ENCODE data around the gene DQX1.

DQX1 gene

DNA sequence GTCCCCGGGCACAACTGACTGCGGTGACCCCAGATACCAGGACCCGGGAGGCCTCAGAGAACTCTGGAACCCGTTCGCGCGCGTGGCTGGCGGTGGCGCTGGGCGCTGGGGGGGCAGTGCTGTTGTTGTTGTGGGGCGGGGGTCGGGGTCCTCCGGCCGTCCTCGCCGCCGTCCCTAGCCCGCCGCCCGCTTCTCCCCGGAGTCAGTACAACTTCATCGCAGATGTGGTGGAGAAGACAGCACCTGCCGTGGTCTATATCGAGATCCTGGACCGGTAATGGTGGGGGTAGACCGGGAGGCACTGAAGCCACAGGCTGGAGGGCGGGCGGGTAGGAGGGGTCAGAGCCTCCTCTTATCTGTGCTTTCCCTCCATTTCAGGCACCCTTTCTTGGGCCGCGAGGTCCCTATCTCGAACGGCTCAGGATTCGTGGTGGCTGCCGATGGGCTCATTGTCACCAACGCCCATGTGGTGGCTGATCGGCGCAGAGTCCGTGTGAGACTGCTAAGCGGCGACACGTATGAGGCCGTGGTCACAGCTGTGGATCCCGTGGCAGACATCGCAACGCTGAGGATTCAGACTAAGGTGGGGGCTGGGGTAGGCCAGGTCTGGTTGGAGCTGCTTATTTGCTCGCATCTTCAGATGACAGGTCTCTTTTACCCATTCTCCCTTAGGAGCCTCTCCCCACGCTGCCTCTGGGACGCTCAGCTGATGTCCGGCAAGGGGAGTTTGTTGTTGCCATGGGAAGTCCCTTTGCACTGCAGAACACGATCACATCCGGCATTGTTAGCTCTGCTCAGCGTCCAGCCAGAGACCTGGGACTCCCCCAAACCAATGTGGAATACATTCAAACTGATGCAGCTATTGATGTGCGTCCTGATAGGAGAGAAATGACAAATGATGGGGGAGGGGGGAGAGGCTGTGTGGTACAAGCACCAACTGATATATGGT lies 4.5 kb upstream of the DQX1 start:
- DNase-seq = peak; percentile 68

GRCh38 chr2:74529357-74530238 lies 3.6 kb upstream of the DQX1 start, which contains the start of the genes AUP1 and HTRA2:
Gene AUP1, minus strand, starts transcription at chr2:74529706. Its CDS starts 77 bp downstream, at chr2:74529629.
Gene HTRA2, plus strand, starts transcription at chr2:74529933. Its CDS starts 74 bp downstream, at chr2:74530007.
- peak; percentile 91 for DNase-seq

GRCh38 chr2:74528600-74529356 lies 2.7 kb upstream of the DQX1 start:
- DNase-seq = no peak

GRCh38 chr2:74527741-74528140 lies 1.7 kb upstream of the DQX1 start:
- DNase-seq = no peak

- DNase-seq = no peak
Observed at GRCh38 chr2:74526649-74527230, 709 bp upstream of the DQX1 start.

- DNase-seq = no peak
Observed at GRCh38 chr2:74524955-74525716, 895 bp downstream of the DQX1 start.

GRCh38 chr2:74524005-74524404 lies 2.0 kb downstream of the DQX1 start:
- no peak for DNase-seq

DNA sequence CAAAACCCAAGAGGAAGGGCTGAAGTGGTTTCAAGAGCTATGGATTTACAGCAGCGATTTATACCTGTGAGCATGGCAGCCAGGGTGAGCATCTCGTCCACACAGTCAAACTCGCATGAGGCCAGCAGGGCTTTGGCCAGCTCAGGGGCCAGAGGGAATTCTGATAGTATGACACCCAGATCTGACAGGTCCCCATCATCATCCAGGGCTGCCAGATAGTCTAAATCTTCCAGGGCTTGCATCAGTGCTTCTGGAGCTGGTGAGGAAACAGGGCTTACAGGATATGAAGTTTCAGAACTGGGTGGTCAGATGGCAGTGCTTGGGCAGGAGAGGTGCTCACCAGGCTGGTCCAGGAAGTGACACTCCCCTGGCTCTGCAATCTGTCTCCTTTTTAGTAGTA lies 3.5 kb downstream of the DQX1 start:
- DNase-seq = no peak

- no peak for DNase-seq
Observed at GRCh38 chr2:74516650-74517049, 9.4 kb downstream of the DQX1 start.

- peak; percentile 81 for DNase-seq
Observed at GRCh38 chr2:74515981-74516633, 9.9 kb downstream of the DQX1 start.

DNA sequence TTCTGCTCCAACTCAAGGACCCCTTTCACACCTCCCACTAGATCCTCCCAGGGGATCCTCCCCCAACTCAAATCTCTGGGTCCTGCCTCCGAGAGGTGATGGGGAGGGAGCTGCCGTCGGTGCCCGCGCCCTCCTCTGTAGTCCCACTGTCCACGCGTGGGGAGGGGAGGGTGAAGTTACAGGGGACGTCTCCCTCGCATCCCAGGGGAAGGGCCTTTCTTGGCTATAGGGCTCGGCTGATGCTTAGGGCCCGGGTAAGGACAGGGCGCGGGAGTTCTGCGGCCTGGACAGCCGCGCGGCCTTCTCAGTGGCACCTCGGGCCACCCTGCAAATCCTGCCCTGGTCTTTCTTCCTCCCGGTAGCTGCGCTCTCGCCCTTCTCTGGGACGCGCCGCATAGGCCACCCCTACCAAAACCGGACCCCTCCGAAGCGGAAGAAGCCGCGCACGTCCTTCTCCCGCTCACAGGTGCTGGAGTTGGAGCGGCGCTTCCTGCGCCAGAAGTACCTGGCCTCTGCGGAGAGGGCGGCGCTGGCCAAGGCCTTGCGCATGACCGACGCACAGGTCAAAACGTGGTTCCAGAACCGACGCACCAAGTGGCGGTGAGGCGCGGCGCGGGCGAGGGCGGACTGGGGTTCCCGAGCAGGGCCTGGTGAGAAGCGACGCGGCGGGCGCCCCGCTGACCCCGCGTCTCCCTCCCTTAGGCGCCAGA lies 10.6 kb downstream of the DQX1 start:
- no peak for DNase-seq

GRCh38 chr2:74514368-74515270 lies 11.4 kb downstream of the DQX1 start, which contains the start of gene TLX2:
Gene TLX2, plus strand, starts transcription at chr2:74514450. Its CDS starts 357 bp downstream, at chr2:74514807.
- DNase-seq = no peak

GRCh38 chr2:74513605-74514367 lies 12.2 kb downstream of the DQX1 start:
- DNase-seq = peak; percentile 30

- DNase-seq = no peak
Observed at GRCh38 chr2:74512744-74513604, 13.1 kb downstream of the DQX1 start.

DNA sequence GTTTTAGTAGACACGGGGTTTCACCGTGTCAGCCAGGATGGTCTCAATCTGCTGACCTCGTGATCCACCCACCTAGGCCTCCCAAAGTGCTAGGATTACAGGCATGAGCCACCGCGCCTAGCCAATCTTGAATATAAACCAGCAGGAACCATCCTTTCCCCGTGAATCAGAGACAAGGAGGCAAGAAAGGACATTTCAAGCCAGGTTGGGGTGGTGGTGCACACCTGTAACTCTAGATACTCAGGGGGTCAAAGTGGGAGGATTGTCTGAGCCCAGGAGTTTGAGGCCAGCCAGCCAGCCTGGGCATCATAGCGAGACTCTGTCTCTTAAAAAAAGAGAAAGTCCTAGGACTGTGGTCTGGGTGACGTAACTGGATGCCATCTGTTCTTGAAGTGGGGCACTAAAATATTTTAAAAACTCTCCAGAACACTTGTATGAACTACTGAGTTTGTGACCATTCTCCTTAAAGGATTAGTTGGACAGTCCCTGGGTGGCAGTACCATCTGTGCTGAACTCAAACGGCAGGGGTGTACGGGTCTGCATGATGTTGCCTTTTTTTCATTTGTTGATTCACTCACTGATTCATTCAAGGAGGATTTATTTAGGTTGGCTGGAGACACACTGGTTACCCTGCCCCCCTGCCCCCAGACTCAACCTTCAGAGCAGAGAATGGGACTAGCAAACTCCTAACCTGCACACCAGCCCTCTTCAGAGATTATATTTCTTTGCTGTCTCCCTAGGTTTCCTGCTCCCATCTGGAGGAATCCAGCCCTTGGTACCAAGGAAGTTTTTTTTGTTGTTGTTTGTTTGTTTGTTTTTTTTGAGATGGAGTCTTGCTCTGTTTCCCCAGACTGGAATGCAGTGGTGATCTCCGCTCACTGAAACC lies 14.7 kb downstream of the DQX1 start:
- no peak for DNase-seq

DNA sequence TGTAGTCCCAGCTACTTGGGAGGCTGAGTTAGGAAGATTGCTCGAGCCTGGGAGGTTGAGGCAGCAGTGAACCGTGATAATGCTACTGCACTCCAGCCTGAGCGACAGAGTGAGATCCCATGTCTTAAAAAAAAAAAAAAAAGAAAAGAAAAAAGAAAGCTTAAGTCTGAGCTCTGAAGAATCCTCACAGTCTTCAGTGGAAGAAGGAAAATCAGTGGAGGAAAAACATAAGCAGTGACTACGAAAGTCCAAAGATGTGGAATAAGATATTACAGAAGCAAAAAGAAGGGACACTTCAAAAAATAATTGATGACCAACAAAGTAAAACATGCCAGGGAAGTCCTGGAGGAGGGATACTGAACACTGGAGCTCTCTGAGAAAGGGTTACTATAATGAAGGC lies 15.8 kb downstream of the DQX1 start:
- DNase-seq = no peak

All from CD4-positive, alpha-beta T cell treated with Interleukin-21 for 1 hour (primary cell).